ENCODE results near the gene PSMG4. TPM values are rescaled to one million over a fixed set of nuclear protein-coding genes. Genes with fewer than 3 reads are reported as not detected.

The PSMG4 gene
- total and polyA plus RNA-seq, 2 of the 8 experiments (the other 6 are each of a cell fraction or from before 2014, with no cell fraction given), result 40.6 to 113 TPM

DNA sequence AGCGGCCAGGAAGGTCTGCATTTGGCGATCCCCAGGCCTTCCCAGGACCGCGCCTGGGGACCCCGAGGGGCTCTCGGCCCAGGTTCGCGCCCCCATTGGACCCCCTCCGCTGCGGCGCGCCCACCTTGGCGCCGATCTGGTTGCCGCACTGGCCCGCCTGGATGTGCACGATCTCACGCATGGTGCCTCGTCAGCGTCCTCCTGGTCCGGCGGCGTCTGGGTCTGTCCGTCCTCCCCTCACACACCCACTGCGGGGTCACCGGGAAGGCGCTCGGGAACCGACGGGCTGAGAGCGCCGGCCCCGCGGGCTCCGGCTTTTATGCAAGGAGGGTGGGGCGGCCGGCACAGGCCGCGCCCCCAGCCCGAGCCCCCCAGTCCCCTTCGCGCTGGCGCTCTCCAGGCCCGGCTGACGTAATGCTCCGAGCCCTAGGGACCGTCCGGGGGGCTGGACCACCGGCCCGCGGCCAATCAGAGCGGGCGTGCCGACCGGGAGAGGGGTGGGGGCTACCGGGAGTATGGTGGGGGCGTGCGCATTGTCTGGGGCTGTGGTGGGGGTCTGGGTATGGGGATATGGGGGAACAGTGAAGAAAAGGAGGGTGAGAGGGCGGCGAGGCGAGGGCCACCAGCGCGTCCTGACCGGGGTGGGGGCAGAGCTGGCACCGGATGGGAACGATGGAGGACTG lies 31.2 kb upstream of the PSMG4 start, which contains the start of gene TUBB2B (continued):
- TF ChIP-seq SIN3A (conservative IDR thresholded peaks at IDR 0.05 in 1 of 2, IDR thresholded peaks at IDR 0.05 in 1 of 2; ENCODE audit: low read depth in 1 of 2, low read length in 2 of 2), result 0 out of 4 replicates have a peak, but pooled peaks of 1 of the 2 experiments have one; percentile 42
- TF ChIP-seq CREB1 (IDR thresholded peaks at IDR 0.05), result peak; percentile 76
- TF ChIP-seq TAF1 (IDR thresholded peaks at IDR 0.05; ENCODE audit: low read depth, low read length), result peak; percentile 92
- 0 out of 4 replicates have a peak, but pooled peaks of 1 of the 2 experiments have one; percentile 15 for TF ChIP-seq HDAC2 (IDR thresholded peaks at IDR 0.05; ENCODE audit: borderline replicate concordance in 1 of 2, low read depth in 2 of 2, low read length in 2 of 2)
- peak; percentile 15 for TF ChIP-seq CTBP2 (IDR thresholded peaks at IDR 0.05; ENCODE audit: borderline replicate concordance, insufficient read depth, insufficient read length, low read length)
- TF ChIP-seq, protein P1, sequence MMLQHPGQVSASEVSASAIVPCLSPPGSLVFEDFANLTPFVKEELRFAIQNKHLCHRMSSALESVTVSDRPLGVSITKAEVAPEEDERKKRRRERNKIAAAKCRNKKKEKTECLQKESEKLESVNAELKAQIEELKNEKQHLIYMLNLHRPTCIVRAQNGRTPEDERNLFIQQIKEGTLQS (IDR thresholded peaks at IDR 0.05; ENCODE audit: insufficient read depth, low read depth, low read length), result no peak
- 0 out of 2 replicates have a peak, but pooled peaks have one; percentile 63 for TF ChIP-seq RBBP5 (IDR thresholded peaks at IDR 0.05; ENCODE audit: borderline replicate concordance, low read depth, low read length)

All from H1 (cell line).